ENCODE results near the gene BMF. TPM values are rescaled to one million over a fixed set of nuclear protein-coding genes. Genes with fewer than 3 reads are reported as not detected.
"Not testable (repeated sequence)": the region's sequence is repeated elsewhere in the genome, so short reads cannot be mapped to it uniquely, and the experiment has no call there.

The BMF gene
- total RNA-seq, 1 donor from 2014 or later = 11.4 TPM

DNA sequence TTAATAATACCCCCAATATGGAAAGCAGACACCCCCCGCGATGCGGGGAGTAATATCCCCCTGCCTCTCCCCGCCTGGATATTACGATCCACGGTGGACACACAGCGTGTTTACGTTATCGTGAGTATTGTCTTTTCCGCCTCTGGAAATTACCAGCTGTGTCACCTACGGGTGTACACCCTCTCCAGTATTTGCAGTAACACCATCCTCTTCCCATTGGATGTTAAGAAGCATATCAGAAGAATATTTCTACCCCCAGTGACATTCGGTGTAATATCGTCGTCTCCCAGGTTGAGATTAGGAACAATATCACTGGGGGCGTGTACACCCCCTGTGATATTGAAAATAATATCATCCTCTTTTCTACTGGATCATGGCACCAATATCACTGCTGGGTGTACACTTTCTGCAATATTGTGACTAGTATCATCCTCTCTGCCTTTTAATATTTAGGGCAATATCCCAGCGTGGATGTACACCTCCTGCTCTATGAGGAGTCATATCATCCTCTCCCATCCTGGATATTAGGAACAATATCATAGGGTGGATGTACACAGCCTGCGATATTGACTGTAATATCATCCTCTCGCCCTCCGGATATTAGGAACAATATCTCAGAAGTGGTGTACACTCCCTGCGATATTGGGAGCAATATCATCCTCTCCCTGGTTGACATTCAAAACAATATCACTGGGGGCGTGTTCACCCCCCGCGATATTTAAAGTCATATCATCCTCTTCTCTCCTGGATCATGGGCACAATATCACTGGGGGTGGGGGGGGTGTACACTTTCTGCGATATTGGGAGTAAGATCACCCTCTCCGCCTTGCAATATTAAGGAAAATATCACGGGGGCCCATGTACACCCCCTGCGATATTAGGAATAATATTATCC, 20.3 kb upstream of the BMF start:
- DNase-seq = no peak

- DNase-seq = no peak
These were observed 17.3 kb upstream of the BMF start for GRCh38 chr15:40125950-40126349.

- not testable (repeated sequence) for DNase-seq
These were observed 16.2 kb upstream of the BMF start for GRCh38 chr15:40124807-40125285.

- not testable (repeated sequence) for DNase-seq
These were observed 15.7 kb upstream of the BMF start for GRCh38 chr15:40124333-40124732.

- not testable (repeated sequence) for DNase-seq
These were observed 15.2 kb upstream of the BMF start for GRCh38 chr15:40123863-40124262.

DNA sequence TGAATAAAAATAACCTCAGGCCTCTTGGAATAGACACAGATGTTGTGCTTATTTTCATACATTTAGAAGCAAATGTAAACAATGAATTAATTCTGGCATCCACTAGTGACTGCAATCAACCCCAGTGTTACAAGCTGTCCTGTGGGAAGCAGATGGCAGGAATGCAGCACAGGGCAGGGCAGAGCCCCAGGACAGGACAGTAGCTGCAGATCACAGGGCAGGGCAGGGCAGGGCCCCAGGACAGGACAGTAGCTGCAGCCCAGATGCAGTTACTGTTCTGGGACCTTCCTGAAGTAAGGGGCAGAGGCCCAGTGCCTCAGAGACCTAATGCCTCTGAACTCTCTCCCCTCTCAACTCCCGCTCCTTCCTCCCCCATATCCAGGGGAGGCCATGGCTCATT, 14.3 kb upstream of the BMF start:
- DNase-seq = not testable (repeated sequence)

DNA sequence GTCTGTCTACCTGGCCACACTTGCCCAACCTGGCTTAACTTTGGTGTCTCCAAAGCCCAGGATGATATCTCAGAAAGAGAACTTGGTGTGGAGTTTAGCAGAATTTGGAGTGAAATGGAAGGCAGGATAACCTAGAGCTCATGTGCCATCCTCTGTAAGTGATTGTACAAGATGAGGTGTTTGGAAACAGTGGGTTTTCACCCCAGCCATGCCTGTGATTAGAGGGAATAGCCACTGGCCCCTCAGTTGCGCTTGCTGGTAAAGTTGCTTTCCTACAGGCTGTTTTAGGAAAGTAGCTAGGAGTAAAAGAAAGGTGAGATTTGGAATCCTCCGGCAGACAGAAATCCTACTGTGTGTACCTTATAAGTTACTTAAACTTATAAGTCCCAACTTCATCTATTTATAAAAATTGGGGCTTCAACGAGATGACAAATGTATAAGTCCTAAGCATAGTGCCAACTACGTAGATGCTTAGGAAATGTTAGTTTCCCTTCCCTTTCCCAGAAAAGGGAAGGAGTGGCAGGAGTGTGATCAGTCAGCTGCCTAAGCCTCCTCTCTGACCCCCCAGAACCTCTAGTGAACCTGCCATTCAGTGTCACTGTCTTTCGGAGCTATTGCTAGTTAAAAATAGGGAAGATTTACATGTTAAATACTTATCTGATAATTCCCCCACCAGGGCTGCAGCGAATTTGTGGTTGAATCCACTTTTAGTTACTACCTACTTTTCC, 13.4 kb upstream of the BMF start:
- DNase-seq = no peak

DNA sequence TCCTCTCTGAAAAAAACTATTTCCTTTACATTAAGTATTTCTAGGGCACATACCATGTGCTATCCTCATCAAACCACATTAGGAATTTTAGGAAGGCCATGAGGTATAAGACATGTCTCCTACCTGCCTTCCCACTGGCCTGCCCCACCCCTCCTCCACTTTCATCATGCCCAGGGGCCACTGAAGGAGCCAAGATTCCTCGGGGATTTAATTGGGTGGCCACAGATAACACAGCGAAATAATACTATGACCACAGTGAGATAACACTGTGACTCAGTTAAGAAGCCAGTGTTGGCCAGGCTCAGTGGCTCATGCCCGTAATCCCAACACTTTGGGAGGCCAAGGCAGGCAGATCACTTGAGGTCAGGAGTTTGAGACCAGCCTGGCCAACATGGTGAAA, 9.8 kb upstream of the BMF start:
- DNase-seq = no peak

DNA sequence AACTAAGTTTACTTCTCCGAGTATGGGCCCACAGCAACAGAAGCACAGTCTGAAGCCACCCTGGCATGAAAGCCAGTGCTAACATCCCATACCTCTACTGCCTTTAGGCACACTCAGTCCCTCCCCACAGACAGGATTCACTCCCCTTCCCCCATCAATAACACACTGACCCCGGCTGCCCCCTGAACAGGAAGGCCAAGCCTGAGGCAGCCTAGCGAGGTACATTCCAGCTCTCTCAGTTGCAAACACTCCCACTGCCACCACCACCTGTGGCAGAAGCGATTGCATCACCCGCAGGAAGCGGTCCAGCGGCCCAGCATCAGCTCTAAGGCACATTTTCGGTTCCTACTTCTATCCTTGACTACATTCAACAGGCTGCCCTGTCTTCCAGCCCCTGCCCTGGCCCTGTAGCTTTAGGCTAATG, 7.0 kb upstream of the BMF start:
- DNase-seq = no peak

- not testable (repeated sequence) for DNase-seq
These were observed 6.4 kb upstream of the BMF start for GRCh38 chr15:40115106-40115505.

GRCh38 chr15:40114218-40114617, 5.5 kb upstream of the BMF start:
- DNase-seq = no peak

DNA sequence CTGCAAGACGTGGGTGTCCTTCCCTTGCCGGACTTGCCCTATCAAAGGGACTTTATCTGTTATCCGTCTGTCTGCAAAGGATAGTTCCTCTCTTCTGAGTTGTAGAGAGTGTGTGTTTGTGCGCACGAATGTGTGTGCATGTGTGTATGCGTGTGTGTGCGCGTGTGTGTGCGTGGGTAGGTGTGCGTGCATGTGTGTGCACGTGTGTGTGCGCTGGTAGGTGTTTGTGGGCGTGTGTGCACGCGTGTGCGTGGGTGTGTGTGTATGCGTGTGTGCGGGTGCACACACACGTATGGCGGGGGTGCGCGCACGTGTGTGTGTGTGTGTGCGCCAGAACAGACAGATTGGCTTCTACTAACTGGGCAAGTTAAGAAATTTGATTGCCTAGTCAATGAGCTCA, 4.1 kb upstream of the BMF start:
- no peak for DNase-seq

- DNase-seq = no peak
These were observed 3.2 kb upstream of the BMF start for GRCh38 chr15:40111888-40112287.

- DNase-seq = no peak
These were observed 2.3 kb upstream of the BMF start for GRCh38 chr15:40110866-40111550.

GRCh38 chr15:40108061-40108854, 421 bp downstream of the BMF start:
- DNase-seq = peak; percentile 49

GRCh38 chr15:40106203-40107161, 2.2 kb downstream of the BMF start:
- no peak for DNase-seq

- no peak for DNase-seq
These were observed 3.0 kb downstream of the BMF start for GRCh38 chr15:40105517-40106202.

GRCh38 chr15:40104865-40105516, 3.7 kb downstream of the BMF start:
- peak; percentile 80 for DNase-seq

GRCh38 chr15:40104296-40104864, 4.3 kb downstream of the BMF start:
- DNase-seq = no peak
